ENCODE data around the gene IMMP2L. TPM values are rescaled to one million over a fixed set of nuclear protein-coding genes. Genes with fewer than 3 reads are reported as not detected.

Gene IMMP2L
- total RNA-seq, 4 donors from 2014 or later = 19.0 to 37.2 (median 21.3) TPM

DNA sequence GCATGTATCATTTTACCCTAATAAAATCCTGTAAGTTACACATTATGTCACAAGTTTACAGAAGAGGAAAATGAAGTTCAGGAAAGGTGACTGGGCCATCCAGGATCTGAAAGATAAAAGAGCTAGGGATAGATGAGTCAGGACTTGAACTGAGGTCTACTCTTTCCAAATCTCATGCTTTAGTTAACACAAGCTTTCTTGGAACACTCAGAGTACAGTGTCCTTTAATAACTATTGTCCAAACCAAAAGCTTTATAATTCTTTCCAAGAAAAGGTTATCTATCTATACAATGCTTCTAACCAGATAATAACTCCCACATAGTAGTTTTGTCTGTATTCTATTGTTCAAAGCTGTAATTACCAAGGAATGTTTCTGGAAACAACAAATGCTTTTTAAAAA is 306.7 kb downstream of the IMMP2L start:
- TF ChIP-seq, protein P1, sequence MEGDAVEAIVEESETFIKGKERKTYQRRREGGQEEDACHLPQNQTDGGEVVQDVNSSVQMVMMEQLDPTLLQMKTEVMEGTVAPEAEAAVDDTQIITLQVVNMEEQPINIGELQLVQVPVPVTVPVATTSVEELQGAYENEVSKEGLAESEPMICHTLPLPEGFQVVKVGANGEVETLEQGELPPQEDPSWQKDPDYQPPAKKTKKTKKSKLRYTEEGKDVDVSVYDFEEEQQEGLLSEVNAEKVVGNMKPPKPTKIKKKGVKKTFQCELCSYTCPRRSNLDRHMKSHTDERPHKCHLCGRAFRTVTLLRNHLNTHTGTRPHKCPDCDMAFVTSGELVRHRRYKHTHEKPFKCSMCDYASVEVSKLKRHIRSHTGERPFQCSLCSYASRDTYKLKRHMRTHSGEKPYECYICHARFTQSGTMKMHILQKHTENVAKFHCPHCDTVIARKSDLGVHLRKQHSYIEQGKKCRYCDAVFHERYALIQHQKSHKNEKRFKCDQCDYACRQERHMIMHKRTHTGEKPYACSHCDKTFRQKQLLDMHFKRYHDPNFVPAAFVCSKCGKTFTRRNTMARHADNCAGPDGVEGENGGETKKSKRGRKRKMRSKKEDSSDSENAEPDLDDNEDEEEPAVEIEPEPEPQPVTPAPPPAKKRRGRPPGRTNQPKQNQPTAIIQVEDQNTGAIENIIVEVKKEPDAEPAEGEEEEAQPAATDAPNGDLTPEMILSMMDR (IDR thresholded peaks at IDR 0.05; ENCODE audit: low read depth) = no peak

DNA sequence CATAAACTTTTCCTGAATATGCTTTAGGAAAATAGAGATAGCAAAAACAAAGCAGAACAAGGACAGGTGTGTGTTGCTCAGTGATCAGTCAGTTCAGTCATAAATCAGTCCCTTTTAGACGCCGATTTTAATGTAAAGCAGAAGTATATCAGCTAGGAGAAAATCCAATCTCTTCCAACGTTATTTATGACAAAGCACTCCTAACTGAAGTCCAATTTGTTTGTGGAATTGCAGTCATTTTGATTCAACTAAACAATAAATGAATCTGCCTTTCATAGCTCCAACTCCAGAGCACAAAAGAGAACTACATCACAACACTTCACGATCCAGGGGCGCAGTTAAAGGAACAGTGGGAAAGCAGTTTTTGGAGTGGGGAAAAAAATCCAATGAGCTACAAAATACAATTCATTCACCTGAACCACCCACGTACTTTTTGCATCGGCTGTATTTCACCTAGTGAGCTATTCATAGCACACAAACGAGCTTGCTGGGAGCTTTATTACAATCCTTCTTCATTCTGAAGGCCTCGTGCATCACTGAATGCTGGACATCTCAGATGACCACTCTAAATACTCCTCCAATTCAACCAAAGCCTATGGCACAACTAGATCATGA is 320.0 kb downstream of the IMMP2L start:
- TF ChIP-seq, protein P1 (IDR thresholded peaks at IDR 0.05; ENCODE audit: low read depth) = no peak

DNA sequence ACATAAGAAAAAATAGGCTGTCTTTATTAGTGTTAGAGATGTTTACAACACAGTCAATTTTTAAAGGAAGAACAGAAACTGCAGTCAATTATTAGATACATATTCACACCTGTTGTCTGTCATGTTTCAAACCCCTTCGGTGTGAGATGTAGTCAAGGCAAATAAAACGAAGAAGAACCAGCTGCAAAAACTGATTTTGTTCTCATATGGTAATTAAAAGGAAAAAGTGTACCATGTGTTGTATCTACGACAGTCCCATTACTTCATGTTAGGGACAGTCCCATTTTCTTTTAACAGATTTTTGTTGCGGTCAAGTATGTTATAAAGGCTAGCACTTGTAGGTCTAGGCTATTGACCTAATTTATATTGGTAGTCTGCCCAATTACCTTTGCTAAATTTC is 321.9 kb downstream of the IMMP2L start:
- TF ChIP-seq, protein P1 (IDR thresholded peaks at IDR 0.05; ENCODE audit: low read depth) = no peak

DNA sequence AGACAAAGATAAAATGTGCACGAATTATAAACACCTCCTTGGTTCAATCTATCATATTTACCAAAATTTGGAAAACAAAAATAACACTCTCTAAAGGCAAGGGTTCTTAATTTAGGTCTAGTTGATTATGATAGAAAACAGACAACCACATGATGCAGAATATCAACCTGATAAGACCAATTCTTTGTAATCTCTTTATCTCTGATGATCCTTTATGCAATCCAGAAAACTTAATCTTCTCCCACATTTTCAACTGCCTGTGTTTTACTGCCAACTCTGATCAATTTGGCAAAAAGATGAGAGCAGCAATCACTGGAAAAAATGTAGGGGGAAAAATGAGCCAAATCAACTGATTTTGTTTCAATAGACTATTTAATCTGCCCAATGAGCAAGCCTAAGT is 322.9 kb downstream of the IMMP2L start:
- TF ChIP-seq, protein P1 (IDR thresholded peaks at IDR 0.05; ENCODE audit: low read depth) = no peak

DNA sequence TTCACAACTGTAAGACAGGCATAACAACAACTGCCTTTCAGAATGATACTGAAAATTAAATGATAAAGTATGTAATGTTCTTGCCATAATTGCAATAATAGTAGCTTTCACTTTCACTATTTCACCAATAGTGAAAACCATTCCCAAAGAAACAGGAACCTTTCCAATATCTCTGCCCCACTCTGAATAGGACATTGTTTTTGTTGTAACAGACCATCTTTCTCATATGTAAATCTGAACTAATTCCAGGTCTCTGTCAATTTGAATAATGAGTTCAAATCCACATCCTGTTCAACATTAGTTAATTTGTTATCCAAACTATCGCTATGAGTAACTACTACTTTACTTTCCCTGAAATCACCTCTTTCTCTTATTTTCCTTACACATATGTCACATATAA is 323.4 kb downstream of the IMMP2L start:
- TF ChIP-seq, protein P1 (IDR thresholded peaks at IDR 0.05; ENCODE audit: low read depth) = no peak

DNA sequence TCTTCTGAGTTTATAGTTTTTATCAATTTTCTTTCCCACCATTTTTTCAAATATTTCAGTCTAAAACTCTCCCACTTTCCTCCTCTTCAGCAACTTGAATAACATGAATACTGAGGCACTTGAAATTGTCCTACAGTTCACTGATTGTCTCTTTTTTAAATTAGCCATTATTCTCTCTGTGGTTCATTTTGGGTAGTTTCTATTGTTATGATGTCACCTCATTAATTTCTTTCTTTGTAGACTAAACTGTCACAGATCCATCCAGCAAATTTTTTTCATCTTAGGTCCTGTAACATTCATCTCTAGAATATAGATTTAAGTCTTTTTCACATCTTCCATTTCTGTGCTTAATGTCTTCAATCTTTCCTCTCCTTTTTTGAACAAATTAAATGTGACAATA is 326.6 kb downstream of the IMMP2L start:
- TF ChIP-seq, protein P1 (IDR thresholded peaks at IDR 0.05; ENCODE audit: low read depth) = no peak

DNA sequence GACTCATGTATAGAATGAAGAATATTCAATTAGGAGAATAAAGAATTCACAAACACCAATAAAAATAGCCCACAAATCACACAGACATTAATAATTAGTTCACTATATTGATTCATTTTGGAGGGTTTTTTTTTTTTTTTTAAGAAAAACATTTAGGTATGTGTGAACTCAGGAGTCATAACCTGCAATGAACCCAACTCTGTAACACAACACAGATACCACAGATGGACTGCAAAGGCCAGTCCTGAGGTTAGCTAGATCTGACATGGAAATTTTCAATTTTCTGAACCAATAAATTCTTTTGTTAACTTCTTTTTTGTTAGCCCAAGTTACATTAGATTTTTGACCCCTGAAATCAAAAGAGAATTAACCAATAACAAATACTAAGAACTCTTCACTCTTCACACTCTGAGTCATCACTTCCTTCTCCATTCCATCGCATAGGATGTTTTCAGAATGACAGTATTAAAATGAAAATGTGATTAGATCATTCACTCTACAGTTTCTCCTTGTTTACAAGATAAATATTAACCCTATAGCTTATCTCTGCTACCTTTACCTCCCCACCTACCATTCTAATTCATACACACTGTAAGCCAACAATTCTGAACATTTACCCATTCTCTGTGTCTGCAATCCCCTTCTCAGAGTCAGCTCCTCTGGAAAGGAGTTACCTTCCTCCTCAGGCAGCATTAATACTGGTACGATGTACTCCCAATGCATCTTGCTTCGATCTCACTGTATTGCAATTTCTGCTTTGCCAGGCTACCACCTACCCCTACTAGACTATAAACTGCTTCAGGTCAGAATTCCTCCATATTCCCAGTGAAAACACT is 329.8 kb downstream of the IMMP2L start:
- TF ChIP-seq, protein P1 (IDR thresholded peaks at IDR 0.05; ENCODE audit: low read depth) = no peak

Measured in subcutaneous adipose tissue (tissue), 4 donors.